HepG2 (cell line): ENCODE data around the gene SPAG7. TPM values are rescaled to one million over a fixed set of nuclear protein-coding genes. Genes with fewer than 3 reads are reported as not detected.

Experiments used
- BRD4 ChIP-seq: sonication (generic); formaldehyde crosslinking; IDR thresholded peaks from 2 replicates; pipeline ENCODE4 v1.4.0; 2020; ENCODE audit warnings: missing genetic modification reagents
- CREB1 ChIP-seq, 2 experiments: fragments of 450-650 bp in 1 of 2; IDR thresholded peaks; 2 replicates each; pipeline ENCODE4 v1.6.1; 2016 to 2017; ENCODE audit warnings: control low read depth in 1 of 2, mild to moderate bottlenecking in 1 of 2, missing compliant biosample characterization in 1 of 2, missing genetic modification characterization in 1 of 2
- FOSL2 ChIP-seq: sonication (generic); formaldehyde crosslinking; IDR thresholded peaks from 2 replicates; pipeline ENCODE4 v1.4.0; 2020; ENCODE audit warnings: missing genetic modification reagents
- HMGA1 ChIP-seq: sonication (generic); formaldehyde crosslinking; conservative IDR thresholded peaks from 2 replicates; pipeline ENCODE4 v1.4.0; 2020; ENCODE audit warnings: missing genetic modification reagents
- IKZF1 ChIP-seq: fragments of 450-650 bp; IDR thresholded peaks from 2 replicates; pipeline ENCODE4 v1.7.1; 2016
- MYC ChIP-seq: sonication (generic); formaldehyde crosslinking; IDR thresholded peaks from 2 replicates; pipeline ENCODE4 v1.9.0; 2021; ENCODE audit warnings: missing genetic modification reagents, borderline replicate concordance
- NAIF1 ChIP-seq: sonication (generic); formaldehyde crosslinking; IDR thresholded peaks from 2 replicates; pipeline ENCODE4 v1.5.0; 2020; ENCODE audit warnings: mild to moderate bottlenecking, missing genetic modification reagents, borderline replicate concordance
- NCOA1 ChIP-seq: sonication (generic); formaldehyde crosslinking; IDR thresholded peaks from 2 replicates; pipeline ENCODE4 v1.9.0; 2021; ENCODE audit warnings: missing genetic modification reagents
- PAXIP1 ChIP-seq: sonication (generic); formaldehyde crosslinking; conservative IDR thresholded peaks from 2 replicates; pipeline ENCODE4 v1.4.0; 2020; ENCODE audit warnings: mild to moderate bottlenecking, missing genetic modification reagents, moderate library complexity
- RELA ChIP-seq: sonication (generic); formaldehyde crosslinking; IDR thresholded peaks from 2 replicates; pipeline ENCODE4 v1.4.0; 2020; ENCODE audit warnings: missing genetic modification reagents
- REPIN1 ChIP-seq: sonication (generic); formaldehyde crosslinking; IDR thresholded peaks from 2 replicates; pipeline ENCODE4 v1.8.0; 2022; ENCODE audit warnings: missing genetic modification reagents, low read depth, mild to moderate bottlenecking, borderline replicate concordance
- SNAPC4 ChIP-seq: sonication (generic); formaldehyde crosslinking; IDR thresholded peaks from 2 replicates; pipeline ENCODE4 v1.4.0; 2020; ENCODE audit warnings: mild to moderate bottlenecking, missing genetic modification reagents
- SOX6 ChIP-seq, 2 experiments: fragments of 450-650 bp in 1 of 2; sonication (generic) in 1 of 2; formaldehyde crosslinking in 1 of 2; IDR thresholded peaks; 2 replicates each; pipeline versions ENCODE4 v1.4.0 to v1.6.1; 2017 to 2020; ENCODE audit warnings: antibody characterized with exemption in 1 of 2, mild to moderate bottlenecking in 1 of 2, missing genetic modification reagents in 1 of 2
- ZEB1 ChIP-seq: IDR thresholded peaks from 2 replicates; pipeline ENCODE4 v1.6.1; 2012; ENCODE audit warnings: mild to moderate bottlenecking, low read depth, inconsistent platforms; ENCODE audit not compliant: insufficient replicate concordance
- ZMAT3 ChIP-seq: sonication (generic); formaldehyde crosslinking; conservative IDR thresholded peaks from 2 replicates; pipeline ENCODE4 v1.7.0; 2021; ENCODE audit warnings: missing genetic modification reagents
- ZNF335 ChIP-seq: sonication (generic); formaldehyde crosslinking; IDR thresholded peaks from 2 replicates; pipeline ENCODE4 v1.4.0; 2020; ENCODE audit warnings: missing genetic modification reagents
- ZNF501 ChIP-seq: sonication (generic); formaldehyde crosslinking; IDR thresholded peaks from 2 replicates; pipeline ENCODE4 v1.5.1; 2020; ENCODE audit warnings: mild to moderate bottlenecking, moderate library complexity, missing genetic modification reagents
- ZNF710 ChIP-seq: sonication (generic); formaldehyde crosslinking; IDR thresholded peaks from 2 replicates; pipeline ENCODE4 v1.5.0; 2020; ENCODE audit warnings: mild to moderate bottlenecking, missing genetic modification reagents, borderline replicate concordance
- ZNF766 ChIP-seq: sonication (generic); formaldehyde crosslinking; IDR thresholded peaks from 2 replicates; pipeline ENCODE4 v1.5.0; 2020; ENCODE audit warnings: missing genetic modification reagents, borderline replicate concordance
- ZSCAN30 ChIP-seq: sonication (generic); formaldehyde crosslinking; IDR thresholded peaks from 2 replicates; pipeline ENCODE4 v1.5.0; 2020; ENCODE audit warnings: mild to moderate bottlenecking, missing genetic modification reagents
- polyA plus RNA-seq, 8 experiments: library from polyadenylated mRNA; depleted of rRNA in 3 of 8; stranded (reverse) in 7 of 8; unstranded in 1 of 8; fragments of >200 nt; fragmentation: Illumina TruSeq in 4 of 8; extraction: Trizol in 4 of 8; gene quantifications; 2 replicates each; pipeline versions ENCODE4 v1.2.1 to v1.2.3, GENCODE V29; 2011 to 2016; ENCODE audit warnings: low read depth in 4 of 8, missing spikeins in 1 of 8, mixed read lengths in 1 of 8; ENCODE audit not compliant: insufficient read depth in 1 of 8
- total RNA-seq, 5 experiments: library from RNA; depleted of rRNA; stranded (reverse); fragments of >200 nt; fragmentation: Illumina TruSeq; extraction: Trizol; gene quantifications; 2 replicates each; pipeline ENCODE4 v1.2.3, GENCODE V29; 2016; ENCODE audit warnings: low read depth in 1 of 5

SPAG7 gene
- total and polyA plus RNA-seq, 2 of the 13 experiments (the other 11 are each of a cell fraction or from before 2014, with no cell fraction given) = 51.0 to 59.0 TPM

- TF ChIP-seq FOSL2 (CRISPR knock-in tag) (peak; percentile 25), REPIN1 (CRISPR knock-in tag) (peak; percentile 30; the same call in 1 of the 2 replicates), BRD4 (0 out of 2 replicates have a peak, but pooled peaks have one; percentile 28), ZNF335 (peak; percentile 24; the same call in 1 of the 2 replicates), MYC (CRISPR knock-in tag) (no peak), NCOA1 (CRISPR knock-in tag) (0 out of 2 replicates have a peak, but pooled peaks have one; percentile 10), HMGA1 (CRISPR knock-in tag) (no peak), PAXIP1 (CRISPR knock-in tag) (peak; percentile 78), ZEB1 (no peak), RELA (CRISPR knock-in tag) (no peak), IKZF1 (no peak), ZNF766 (CRISPR knock-in tag) (no peak), SNAPC4 (CRISPR knock-in tag) (0 out of 2 replicates have a peak, but pooled peaks have one; percentile 7), ZMAT3 (peak; percentile 65; the same call in 1 of the 2 replicates), SOX6 (IDR thresholded peaks at IDR 0.05) (no peak), SOX6 (CRISPR knock-in tag; IDR thresholded peaks at IDR 0.05) (0 out of 2 replicates have a peak, but pooled peaks have one; percentile 20), CREB1 (IDR thresholded peaks at IDR 0.05) (no peak), CREB1 (CRISPR knock-in tag; IDR thresholded peaks at IDR 0.05) (peak; percentile 28; the same call in 1 of the 2 replicates), ZNF501 (CRISPR knock-in tag) (0 out of 2 replicates have a peak, but pooled peaks have one; percentile 36), ZSCAN30 (CRISPR knock-in tag) (no peak), NAIF1 (CRISPR knock-in tag) (peak; percentile 49; the same call in 1 of the 2 replicates), ZNF710 (CRISPR knock-in tag) (peak; percentile 97; the same call in 1 of the 2 replicates)
Measured at GRCh38 chr17:4950746-4951204, 16.8 kb downstream of the SPAG7 start, which contains the start of gene ENO3 (continued).
